Kidney epithelial cell (primary cell): ENCODE data around the gene CNN3. TPM values are rescaled to one million over a fixed set of nuclear protein-coding genes. Genes with fewer than 3 reads are reported as not detected.

Experiments
- DNase-seq: peaks from one replicate; pipeline ENCODE4 v3.0.0-alpha.2; 2010; ENCODE audit warnings: low read depth
- H3K27me3 ChIP-seq: 2 replicates; pipeline ENCODE4 v1.6.0; 2011; ENCODE audit warnings: low read length; ENCODE audit not compliant: control insufficient read depth, insufficient read depth
- H3K36me3 ChIP-seq: 2 replicates; pipeline ENCODE4 v1.5.1; 2011; ENCODE audit warnings: low read length; ENCODE audit not compliant: control insufficient read depth, insufficient read depth
- H3K4me3 ChIP-seq: 2 replicates; pipeline ENCODE4 v1.5.1; 2011; ENCODE audit warnings: low read depth, mild to moderate bottlenecking, control low read depth, low read length
- CTCF ChIP-seq: IDR thresholded peaks from 2 replicates; pipeline ENCODE4 v1.5.1; 2011; ENCODE audit warnings: mild to moderate bottlenecking, moderate library complexity, low read length, control low read depth, inconsistent platforms; ENCODE audit not compliant: insufficient read depth, poor library complexity, severe bottlenecking
- total RNA-seq: library from RNA; depleted of rRNA; stranded (reverse); fragments of >200 nt; gene quantifications from 2 replicates; pipeline ENCODE4 v1.2.3, GENCODE V29; 2015

Gene CNN3
- total RNA-seq, 1 donor from 2014 or later = 223 TPM

- peaks cover 1% of the 10 kb centered on the region for H3K36me3 ChIP-seq
- H3K27me3 ChIP-seq = no peaks in the 10 kb centered on the region
- DNase-seq = no peak
- TF ChIP-seq CTCF = no peak
- no peak overlapping the region for H3K4me3 ChIP-seq
Observed at GRCh38 chr1:94928293-94928939, 1.5 kb upstream of the CNN3 start.

- Histone ChIP-seq H3K36me3 (no peaks in the 10 kb centered on the region), H3K4me3 (peak overlapping the region; percentile 95), H3K27me3 (no peaks in the 10 kb centered on the region)
- no peak for DNase-seq
- TF ChIP-seq CTCF = no peak
Observed at GRCh38 chr1:94927405-94928175, 680 bp upstream of the CNN3 start.

GRCh38 chr1:94926126-94926914 lies 590 bp downstream of the CNN3 start:
- DNase-seq = no peak
- TF ChIP-seq CTCF = no peak
- no peaks in the 10 kb centered on the region for H3K36me3 ChIP-seq
- peak overlapping the region; percentile 95 for H3K4me3 ChIP-seq
- H3K27me3 ChIP-seq = no peaks in the 10 kb centered on the region

- Histone ChIP-seq H3K27me3 (no peaks in the 10 kb centered on the region), H3K36me3 (no peaks in the 10 kb centered on the region), H3K4me3 (peak overlapping the region; percentile 95)
- TF ChIP-seq CTCF = no peak
- DNase-seq = peak; percentile 84
Observed at GRCh38 chr1:94925561-94926125, 1.3 kb downstream of the CNN3 start.

GRCh38 chr1:94925004-94925403 lies 1.9 kb downstream of the CNN3 start:
- no peak for DNase-seq

More at GRCh38 chr1:94925004-94925403, 1.9 kb downstream of the CNN3 start:
- Histone ChIP-seq H3K4me3 (peak overlapping the region; percentile 95), H3K36me3 (no peaks in the 10 kb centered on the region), H3K27me3 (no peaks in the 10 kb centered on the region)
- no peak for TF ChIP-seq CTCF
